GM12878 (cell line): ENCODE data around the gene ACE. TPM values are rescaled to one million over a fixed set of nuclear protein-coding genes. Genes with fewer than 3 reads are reported as not detected.

Source experiments
- ATAC-seq: fragments of 200-7000 bp; cut with Tn5 transposase; 3 replicates; pipeline ENCODE4 v1.9.1; 2020; ENCODE audit warnings: mild to moderate bottlenecking, moderate library complexity
- BruUV-seq: library from RNA; stranded (reverse); fragments of 400-500 nt; replicated peaks from 2 replicates; lab custom pipeline; 2021; lab: Mats Ljungman, UMichigan
- CTCF ChIA-PET: fragments of 300-600 bp; sonication (Branson Sonifier 250); formaldehyde crosslinking; extraction: SDS; loops from one replicate; lab custom pipeline; 2021; ENCODE audit warnings: inconsistent platforms; lab: Yijun Ruan, JAX
- POLR2A ChIA-PET: fragments of 350-600 bp; formaldehyde crosslinking; extraction: SDS; loops from one replicate; lab custom pipeline; 2021; ENCODE audit warnings: inconsistent platforms; lab: Charles Lee
- RAD21 ChIA-PET: fragments of 300-600 bp; sonication (Branson Sonifier 250); formaldehyde crosslinking; loops from one replicate; lab custom pipeline; 2023; ENCODE audit warnings: antibody characterized with exemption; ENCODE audit not compliant: unreplicated experiment; lab: Charles Lee
- SMC1A ChIA-PET: fragments of 300-600 bp; sonication (Branson Sonifier 250); formaldehyde crosslinking; loops from one replicate; lab custom pipeline; 2023; ENCODE audit not compliant: unreplicated experiment, uncharacterized antibody; lab: Charles Lee
- DNase-seq: peaks from one replicate; pipeline ENCODE4 v3.0.0-alpha.2; 2011; ENCODE audit warnings: low read depth, low spot score
- FAIRE-seq: peaks from 3 replicates; lab custom pipeline; 2011; peaks lifted over from hg19 to GRCh38; lab: Jason Lieb, UNC
- H2AFZ ChIP-seq: 2 replicates; pipeline ENCODE4 v1.6.0; 2011; ENCODE audit warnings: low read depth, low read length, control low read depth; ENCODE audit not compliant: control insufficient read depth
- H3K27ac ChIP-seq: 2 replicates; pipeline ENCODE4 v1.5.1; 2011; ENCODE audit warnings: control low read depth; ENCODE audit not compliant: control insufficient read depth, insufficient read depth
- H3K27me3 ChIP-seq, 2 experiments: replicated peaks in 1 of 2; 2 replicates each; pipeline versions ENCODE4 v1.6.0 to v1.6.1; 2011; ENCODE audit warnings: low read length in 1 of 2; ENCODE audit not compliant: control insufficient read depth in 2 of 2, insufficient read depth in 2 of 2
- H3K36me3 ChIP-seq, 2 experiments: 2 replicates each; pipeline ENCODE4 v1.5.1; 2011; ENCODE audit warnings: low read length in 1 of 2; ENCODE audit not compliant: control insufficient read depth in 2 of 2, insufficient read depth in 2 of 2
- H3K4me1 ChIP-seq: 2 replicates; pipeline ENCODE4 v1.6.1; 2011; ENCODE audit warnings: mild to moderate bottlenecking, low read length, moderate library complexity, mixed read lengths; ENCODE audit not compliant: control insufficient read depth, insufficient read depth
- H3K4me2 ChIP-seq: 2 replicates; pipeline ENCODE4 v1.6.0; 2011; ENCODE audit warnings: control low read depth; ENCODE audit not compliant: control insufficient read depth, insufficient read depth
- H3K4me3 ChIP-seq: fragments of 200-600 bp; sonication (generic); 2 replicates; pipeline ENCODE4 v1.5.1; 2016
- H3K79me2 ChIP-seq: 2 replicates; pipeline ENCODE4 v1.6.0; 2011; ENCODE audit warnings: low read length; ENCODE audit not compliant: control insufficient read depth, insufficient read depth
- H3K9ac ChIP-seq: 2 replicates; pipeline ENCODE4 v1.8.0; 2011; ENCODE audit warnings: low read length, control low read depth, mixed read lengths; ENCODE audit not compliant: control insufficient read depth, insufficient read depth
- H3K9me3 ChIP-seq: replicated peaks from 3 replicates; pipeline ENCODE4 v1.5.1; 2011; ENCODE audit warnings: mild to moderate bottlenecking, low read length; ENCODE audit not compliant: control insufficient read depth, insufficient read depth
- H4K20me1 ChIP-seq: 2 replicates; pipeline ENCODE4 v1.6.0; 2011; ENCODE audit not compliant: control insufficient read depth, insufficient read depth
- ATF2 ChIP-seq: IDR thresholded peaks from 2 replicates; pipeline ENCODE4 v1.6.1; 2012; ENCODE audit warnings: low read length, inconsistent platforms
- BHLHE40 ChIP-seq, 2 experiments: fragments of 450-650 bp in 1 of 2; IDR thresholded peaks; 2 replicates each; pipeline ENCODE4 v1.6.1; 2011 to 2017; ENCODE audit warnings: low read depth in 2 of 2, borderline replicate concordance in 1 of 2, improper control_type of control experiment in 1 of 2, low read length in 1 of 2, mild to moderate bottlenecking in 1 of 2
- IRF4 ChIP-seq: IDR thresholded peaks from 2 replicates; pipeline ENCODE4 v1.6.1; 2011; ENCODE audit warnings: low read depth, low read length
- JUNB ChIP-seq: IDR thresholded peaks from 2 replicates; pipeline ENCODE4 v1.6.1; 2016; ENCODE audit warnings: antibody characterized with exemption, mild to moderate bottlenecking
- MXI1 ChIP-seq: fragments of 150-350 bp; IDR thresholded peaks from 2 replicates; pipeline ENCODE4 v1.6.1; 2011; ENCODE audit warnings: low read depth, mild to moderate bottlenecking, inconsistent platforms, low read length, improper control_type of control experiment
- NR2F1 ChIP-seq: fragments of 450-650 bp; conservative IDR thresholded peaks from 2 replicates; pipeline ENCODE4 v1.6.1; 2017; ENCODE audit warnings: mild to moderate bottlenecking
- NRF1 ChIP-seq: conservative IDR thresholded peaks from 2 replicates; pipeline ENCODE4 v1.6.1; 2011; ENCODE audit warnings: mild to moderate bottlenecking, low read depth, low read length, improper control_type of control experiment
- RAD51 ChIP-seq: fragments of 450-650 bp; IDR thresholded peaks from 2 replicates; pipeline ENCODE4 v1.6.1; 2016; ENCODE audit warnings: moderate library complexity, mild to moderate bottlenecking, inconsistent platforms
- RCOR1 ChIP-seq: conservative IDR thresholded peaks from 2 replicates; pipeline ENCODE4 v1.6.1; 2012; ENCODE audit warnings: low read depth, low read length, improper control_type of control experiment
- SUZ12 ChIP-seq: fragments of 200-600 bp; sonication (generic); IDR thresholded peaks from one replicate; pipeline ENCODE4 v1.6.1; 2018; ENCODE audit warnings: antibody characterized with exemption, mild to moderate bottlenecking; ENCODE audit not compliant: unreplicated experiment
- YY1 ChIP-seq: IDR thresholded peaks from 2 replicates; pipeline ENCODE4 v1.6.1; 2011; ENCODE audit warnings: low read depth, mild to moderate bottlenecking, low read length
- ZBTB11 ChIP-seq: fragments of 450-650 bp; formaldehyde crosslinking; IDR thresholded peaks from 2 replicates; pipeline ENCODE4 v1.5.0; 2022; ENCODE audit warnings: mild to moderate bottlenecking, missing genetic modification characterization
- ZBTB33 ChIP-seq: fragments of 450-650 bp; IDR thresholded peaks from 2 replicates; pipeline ENCODE4 v1.6.1; 2017; ENCODE audit warnings: mild to moderate bottlenecking
- WGBS: methylation state at CpG from one replicate; pipeline ENCODE4 v1.1.6; 2016; ENCODE audit warnings: low lambda C conversion rate; ENCODE audit not compliant: insufficient replicate concordance, insufficient coverage; ENCODE audit errors: missing lambda C conversion rate; 5-methylcytosine and 5-hydroxymethylcytosine counted together
- in situ Hi-C: fragments of 300-500 bp; cut with MboI; formaldehyde crosslinking; loops from 9 replicates; pipeline ENCODE4 v1.14.3; 2018; ENCODE audit warnings: mixed read lengths
- intact Hi-C: fragments of 100-400 bp; cut with micrococcal nuclease; formaldehyde crosslinking; loops from one replicate; pipeline ENCODE4 v1.14.2; 2022; ENCODE audit not compliant: unreplicated experiment
- polyA plus RNA-seq, 11 experiments: library from polyadenylated mRNA; depleted of rRNA in 4 of 11; unstranded in 6 of 11; stranded (reverse) in 5 of 11; fragments of >200 nt; fragmentation: Nextera tagmentation in 4 of 11; fragmentation: Illumina TruSeq in 1 of 11; extraction: Ambion mirVana in 4 of 11; extraction: Trizol in 1 of 11; gene quantifications; 1 replicate in 1 of 11; 2 replicates in 10 of 11; pipeline versions ENCODE4 v1.2.1 to v1.2.3, GENCODE V29; 2011 to 2016; ENCODE audit warnings: inconsistent platforms in 2 of 11, missing spikeins in 2 of 11, low read depth in 1 of 11
- total RNA-seq, 4 experiments: library from RNA; depleted of rRNA in 3 of 4; stranded (reverse); fragments of >200 nt in 3 of 4; fragmentation: Illumina TruSeq in 1 of 4; extraction: Trizol in 1 of 4; gene quantifications; 2 replicates each; pipeline versions ENCODE4 v1.2.1 to v1.2.3, GENCODE V29; 2013 to 2021

ACE gene
- total and polyA plus RNA-seq, 10 of the 15 experiments (the other 5 are each of a cell fraction or from before 2014, with no cell fraction given), result 0.46 TPM; not detected in 9

- TF ChIP-seq ZBTB11 (no peak), IRF4 (no peak), MXI1 (no peak), ZBTB33 (no peak)
Measured at GRCh38 chr17:63431618-63431938, 45.3 kb upstream of the ACE start (continued).

GRCh38 chr17:63431939-63432804 lies 44.7 kb upstream of the ACE start:
- ATAC-seq (no peak), FAIRE-seq (no peak), DNase-seq (no peak)
- WGBS, result 81% methylated on average over 16 of the region's 16 CpGs
- no TSS peak for BruUV-seq
- no peak overlapping the region for H3K4me3 ChIP-seq
- no peak overlapping the region for H3K9ac ChIP-seq
- POLR2A ChIA-PET, result no interaction called here
- CTCF ChIA-PET, result interaction anchor here (2.1 kb wide), 1 partner anchor 180 kb away, joined by 12 read pairs; no protein-coding TSS in a partner anchor
- SMC1A ChIA-PET, result interaction anchor here (1.2 kb wide), 1 partner anchor 12 kb away, joined by 3 read pairs; no protein-coding TSS in a partner anchor
- H3K4me1 ChIP-seq, result no peaks in the 10 kb centered on the region
- no peaks in the 10 kb centered on the region for H4K20me1 ChIP-seq
- no peak overlapping the region for H3K4me2 ChIP-seq
- H3K27ac ChIP-seq, result no peak overlapping the region
- RAD21 ChIA-PET, result interaction anchor here (1.1 to 8.0 kb wide), 2 partner anchors 47 to 180 kb away, joined by 3 to 75 read pairs; partner anchors contain the start of gene ACE
- no peaks in the 10 kb centered on the region for H3K79me2 ChIP-seq
- intact Hi-C loops (no loop called here), in situ Hi-C loops (loop anchor here (25.0 kb wide), 1 partner anchor 405 kb away; the partner anchor contains the start of genes FTSJ3, PSMC5 and SMARCD2)
- no peaks in the 10 kb centered on the region for H3K36me3 ChIP-seq
- H3K9me3 ChIP-seq, result no peaks in the 10 kb centered on the region
- no peaks in the 10 kb centered on the region; a peak in 1 of 4 replicates for H3K27me3 ChIP-seq
- no peak overlapping the region for H2AFZ ChIP-seq
- TF ChIP-seq RAD51, result no peak
- no peak for TF ChIP-seq BHLHE40 (IDR thresholded peaks at IDR 0.05; ENCODE audit: borderline replicate concordance in 1 of 2, low read depth in 2 of 2, low read length in 1 of 2)
- TF ChIP-seq YY1, result no peak
- TF ChIP-seq JUNB, result no peak
- no peak for TF ChIP-seq NRF1
- TF ChIP-seq ATF2, result no peak
- TF ChIP-seq SUZ12, result no peak
- TF ChIP-seq NR2F1, result no peak
- no peak for TF ChIP-seq RCOR1
